ENCODE measurements around the gene MCM5. TPM values are rescaled to one million over a fixed set of nuclear protein-coding genes. Genes with fewer than 3 reads are reported as not detected.

The MCM5 gene
- total RNA-seq, 3 donors from 2014 or later, result 18.5 to 45.2 (median 30.3) TPM

DNA sequence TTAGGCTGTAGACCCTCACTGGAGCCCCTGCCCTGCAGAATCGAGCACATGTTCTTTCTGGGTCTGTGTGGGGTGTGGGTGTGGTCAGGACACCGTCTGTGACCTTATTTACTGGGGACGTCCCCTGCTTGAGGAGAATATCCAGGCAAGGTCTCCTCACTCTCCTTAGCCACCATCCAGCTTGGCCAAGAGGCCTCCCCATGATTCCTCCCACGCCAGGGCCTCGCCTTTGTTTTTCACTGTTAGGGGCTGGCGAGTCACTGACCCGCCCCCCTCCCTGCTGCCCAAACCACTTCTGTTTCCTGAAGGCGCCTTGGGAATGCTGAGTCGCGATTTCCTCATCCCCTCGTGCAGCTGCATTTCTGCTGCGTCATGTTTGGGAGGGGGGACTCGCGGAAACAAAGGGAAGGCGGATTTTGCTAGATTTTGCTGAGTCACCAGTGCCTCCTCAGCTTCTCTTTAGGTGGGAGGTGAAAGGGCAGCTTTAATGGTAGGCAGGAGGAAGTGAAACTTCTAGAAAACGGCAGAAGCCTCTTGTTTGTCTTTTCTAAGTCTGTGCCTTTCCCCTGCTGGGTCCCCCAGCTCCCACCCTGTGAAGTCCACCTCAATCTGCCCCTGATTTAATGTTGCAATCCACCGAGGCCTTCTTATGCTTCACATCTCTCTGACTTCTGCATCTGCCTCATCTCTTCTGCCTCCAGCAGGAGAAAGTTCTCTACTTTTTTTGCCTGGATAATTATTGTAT is 23.0 kb upstream of the MCM5 start:
- DNase-seq, result peak; percentile 89 to 96 (median 92)
- Histone ChIP-seq H3K4me3 (no peak overlapping the region), H3K9me3 (no peaks in the 10 kb centered on the region), H3K36me3 (ENCODE audit: low read depth) (no peaks in the 10 kb centered on the region), H3K4me1 (ENCODE audit: low read depth) (peaks cover 42% of the 10 kb centered on the region)
- no peak for TF ChIP-seq CTCF (IDR thresholded peaks at IDR 0.05)
- ATAC-seq, result peak; percentile 52
- intact Hi-C loops (cut with DNase I, micrococcal nuclease), result no loop called here

GRCh38 chr22:35377735-35378134 is 22.2 kb upstream of the MCM5 start:
- peaks cover 44% of the 10 kb centered on the region for H3K4me1 ChIP-seq (ENCODE audit: low read depth)
- ATAC-seq, result no peak

GRCh38 chr22:35378621-35379020 is 21.3 kb upstream of the MCM5 start:
- TF ChIP-seq CTCF (IDR thresholded peaks at IDR 0.05), result no peak
- H3K4me1 ChIP-seq (ENCODE audit: low read depth), result peaks cover 46% of the 10 kb centered on the region

More at GRCh38 chr22:35377735-35378134, 22.2 kb upstream of the MCM5 start:
- Histone ChIP-seq H3K36me3 (ENCODE audit: low read depth) (no peaks in the 10 kb centered on the region), H3K9me3 (no peaks in the 10 kb centered on the region), H3K4me3 (no peak overlapping the region)
- no peak for TF ChIP-seq CTCF (IDR thresholded peaks at IDR 0.05)
- intact Hi-C loops (cut with DNase I, micrococcal nuclease), result no loop called here
- no peak for DNase-seq

GRCh38 chr22:35379146-35379993 is 20.6 kb upstream of the MCM5 start:
- Histone ChIP-seq H3K9me3 (no peaks in the 10 kb centered on the region), H3K4me3 (no peak overlapping the region), H3K36me3 (ENCODE audit: low read depth) (no peaks in the 10 kb centered on the region), H3K4me1 (ENCODE audit: low read depth) (peaks cover 46% of the 10 kb centered on the region)
- no peak for TF ChIP-seq CTCF (IDR thresholded peaks at IDR 0.05)
- ATAC-seq, result peak; percentile 71
- intact Hi-C loops (cut with DNase I, micrococcal nuclease), result no loop called here
- DNase-seq, result peak; percentile 65 to 78 (median 66)

More at GRCh38 chr22:35378621-35379020, 21.3 kb upstream of the MCM5 start:
- no peaks in the 10 kb centered on the region for H3K9me3 ChIP-seq
- ATAC-seq, result no peak
- no peak overlapping the region for H3K4me3 ChIP-seq
- DNase-seq, result no peak
- intact Hi-C loops (cut with DNase I, micrococcal nuclease), result no loop called here
- H3K36me3 ChIP-seq (ENCODE audit: low read depth), result no peaks in the 10 kb centered on the region

DNA sequence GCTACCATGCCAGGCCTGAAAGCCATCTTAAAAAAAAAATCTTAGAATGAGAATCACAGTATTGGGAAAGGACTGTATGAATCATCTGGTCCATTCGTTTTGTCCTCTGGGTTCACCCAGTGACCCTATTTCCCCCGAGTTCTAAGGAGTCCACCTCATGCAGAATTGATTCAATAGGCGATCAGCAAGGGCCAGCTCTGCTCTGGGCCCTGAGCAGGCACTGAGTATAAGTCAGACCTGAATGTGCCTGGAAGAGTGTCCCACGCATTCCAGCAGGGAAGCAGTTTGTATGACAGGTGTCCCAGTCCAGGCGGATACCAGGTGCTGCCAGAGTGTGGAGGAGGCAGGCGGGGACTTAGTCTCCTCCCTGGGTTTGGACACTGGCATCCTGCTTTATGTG is 19.9 kb upstream of the MCM5 start:
- intact Hi-C loops (cut with DNase I, micrococcal nuclease), result no loop called here
- peak; percentile 48 to 65 (median 60) for DNase-seq
- peak; percentile 28 for ATAC-seq
- TF ChIP-seq CTCF (IDR thresholded peaks at IDR 0.05), result no peak
- H3K4me3 ChIP-seq, result no peak overlapping the region
- H3K4me1 ChIP-seq (ENCODE audit: low read depth), result peaks cover 46% of the 10 kb centered on the region
- H3K9me3 ChIP-seq, result no peaks in the 10 kb centered on the region
- no peaks in the 10 kb centered on the region for H3K36me3 ChIP-seq (ENCODE audit: low read depth)

Data from mucosa of descending colon (tissue), 3 donors.